ENCODE data around the gene ABCD2.

GRCh38 chr12:39610436-39611025, 9.1 kb downstream of the ABCD2 start:
- TF ChIP-seq, protein P1, sequence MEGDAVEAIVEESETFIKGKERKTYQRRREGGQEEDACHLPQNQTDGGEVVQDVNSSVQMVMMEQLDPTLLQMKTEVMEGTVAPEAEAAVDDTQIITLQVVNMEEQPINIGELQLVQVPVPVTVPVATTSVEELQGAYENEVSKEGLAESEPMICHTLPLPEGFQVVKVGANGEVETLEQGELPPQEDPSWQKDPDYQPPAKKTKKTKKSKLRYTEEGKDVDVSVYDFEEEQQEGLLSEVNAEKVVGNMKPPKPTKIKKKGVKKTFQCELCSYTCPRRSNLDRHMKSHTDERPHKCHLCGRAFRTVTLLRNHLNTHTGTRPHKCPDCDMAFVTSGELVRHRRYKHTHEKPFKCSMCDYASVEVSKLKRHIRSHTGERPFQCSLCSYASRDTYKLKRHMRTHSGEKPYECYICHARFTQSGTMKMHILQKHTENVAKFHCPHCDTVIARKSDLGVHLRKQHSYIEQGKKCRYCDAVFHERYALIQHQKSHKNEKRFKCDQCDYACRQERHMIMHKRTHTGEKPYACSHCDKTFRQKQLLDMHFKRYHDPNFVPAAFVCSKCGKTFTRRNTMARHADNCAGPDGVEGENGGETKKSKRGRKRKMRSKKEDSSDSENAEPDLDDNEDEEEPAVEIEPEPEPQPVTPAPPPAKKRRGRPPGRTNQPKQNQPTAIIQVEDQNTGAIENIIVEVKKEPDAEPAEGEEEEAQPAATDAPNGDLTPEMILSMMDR (IDR thresholded peaks at IDR 0.05; ENCODE audit: extremely low read depth in 1 of 2, insufficient read depth in 1 of 2, low read depth in 1 of 2, low read length in 2 of 2), result no peak
- TF ChIP-seq POLR2AphosphoS5 (IDR thresholded peaks at IDR 0.05; ENCODE audit: insufficient read depth, low read depth, low read length), result no peak
- no peak for TF ChIP-seq POLR2A (IDR thresholded peaks at IDR 0.05; ENCODE audit: low read depth, low read length)
